ENCODE data around the gene CYP11A1. TPM values are rescaled to one million over a fixed set of nuclear protein-coding genes. Genes with fewer than 3 reads are reported as not detected.
A peak's percentile ranks its signal among the peaks of the same experiment; 100 is the strongest.

CYP11A1 gene
- total and polyA plus RNA-seq, 7 donors = 0.14 to 5.0 (median 0.61) TPM

GRCh38 chr15:74376825-74377581 is 9.6 kb upstream of the CYP11A1 start:
- no peak overlapping the region for H3K4me3 ChIP-seq
- no peak for ATAC-seq
- H3K27me3 ChIP-seq (ENCODE audit: insufficient read depth in 3 of 3, low read length in 2 of 3) = no peaks in the 10 kb centered on the region
- 71 to 80% (median 79%) methylated on average over 6 of the region's 6 CpGs for WGBS, 3 donors
- no peaks in the 10 kb centered on the region for H3K9me3 ChIP-seq
- intact Hi-C loops (cut with DNase I) = loop anchor here (5.0 to 10.0 kb wide), 3 partner anchors 250 to 578 kb away; partner anchors contain the start of gene RPP25 (in 1 of the 2)
- H3K36me3 ChIP-seq (ENCODE audit: insufficient read depth in 1 of 2, low read depth in 1 of 2) = no peaks in the 10 kb centered on the region
- H3K27ac ChIP-seq = no peak overlapping the region
- DNase-seq = peak in 1 of 2 donors; percentile 25
- no peaks in the 10 kb centered on the region for H3K4me1 ChIP-seq
- no peak for TF ChIP-seq CTCF (IDR thresholded peaks at IDR 0.05)

- DNase-seq = no peak
- Histone ChIP-seq H3K27ac (no peak overlapping the region), H3K9me3 (no peaks in the 10 kb centered on the region), H3K27me3 (ENCODE audit: insufficient read depth in 3 of 3, low read length in 2 of 3) (peaks cover 0 to 1% (median 0%) of the 10 kb centered on the region in 3 donors), H3K4me3 (no peak overlapping the region), H3K36me3 (ENCODE audit: insufficient read depth in 1 of 2, low read depth in 1 of 2) (no peaks in the 10 kb centered on the region), H3K4me1 (no peaks in the 10 kb centered on the region)
- WGBS, 3 donors = 73 to 78% (median 76%) methylated on average over 1 of the region's 1 CpG
- no peak for TF ChIP-seq CTCF (IDR thresholded peaks at IDR 0.05)
- intact Hi-C loops (cut with DNase I) = loop anchor here (5.0 to 10.0 kb wide), 3 partner anchors 251 to 579 kb away; partner anchors contain the start of gene RPP25 (in 1 of the 2)
- ATAC-seq = no peak
Measured at GRCh38 chr15:74376226-74376625, 8.8 kb upstream of the CYP11A1 start.

- H3K36me3 ChIP-seq (ENCODE audit: insufficient read depth in 1 of 2, low read depth in 1 of 2) = no peaks in the 10 kb centered on the region
- no peaks in the 10 kb centered on the region for H3K4me1 ChIP-seq
- TF ChIP-seq CTCF (IDR thresholded peaks at IDR 0.05) = peak; percentile 86
- H3K4me3 ChIP-seq = no peak overlapping the region
- intact Hi-C loops (cut with DNase I) = loop anchor here (2.0 to 10.0 kb wide), 4 partner anchors 114 to 580 kb away; partner anchors contain the start of gene RPP25 (in 1 of the 2)
- H3K27me3 ChIP-seq (ENCODE audit: insufficient read depth in 3 of 3, low read length in 2 of 3) = peaks cover 0 to 1% (median 0%) of the 10 kb centered on the region in 3 donors
- WGBS, 3 donors = 13 to 15% (median 13%) methylated on average over 9 of the region's 9 CpGs
- H3K9me3 ChIP-seq = no peaks in the 10 kb centered on the region
- DNase-seq (peak; percentile 80 to 85), ATAC-seq (peak; percentile 45 to 76 (median 68))
- no peak overlapping the region for H3K27ac ChIP-seq
Measured at GRCh38 chr15:74375303-74375693, 7.9 kb upstream of the CYP11A1 start.

GRCh38 chr15:74374648-74375302 is 7.3 kb upstream of the CYP11A1 start:
- no peak for ATAC-seq
- TF ChIP-seq CTCF (IDR thresholded peaks at IDR 0.05) = no peak
- no peaks in the 10 kb centered on the region for H3K4me1 ChIP-seq
- WGBS, 3 donors = 23 to 26% (median 24%) methylated on average over 11 of the region's 11 CpGs
- DNase-seq = no peak
- H3K27me3 ChIP-seq (ENCODE audit: insufficient read depth in 3 of 3, low read length in 2 of 3) = peaks cover 0 to 1% (median 0%) of the 10 kb centered on the region in 3 donors
- no peaks in the 10 kb centered on the region for H3K36me3 ChIP-seq (ENCODE audit: insufficient read depth in 1 of 2, low read depth in 1 of 2)
- H3K9me3 ChIP-seq = no peaks in the 10 kb centered on the region
- no peak overlapping the region for H3K27ac ChIP-seq
- peak overlapping the region; percentile 66 for H3K4me3 ChIP-seq
- intact Hi-C loops (cut with DNase I) = loop anchor here (1.0 to 10.0 kb wide), 5 partner anchors 114 to 580 kb away; partner anchors contain the start of gene RPP25 (in 1 of the 2)

All from psoas muscle (tissue), 8 donors.